GM12878 (cell line): ENCODE measurements around the gene HEATR9. TPM values are rescaled to one million over a fixed set of nuclear protein-coding genes. Genes with fewer than 3 reads are reported as not detected.

Experiments
- EGR1 ChIP-seq, 2 experiments: IDR thresholded peaks; 1 replicate in 1 of 2; 2 replicates in 1 of 2; pipeline ENCODE4 v1.6.1; 2011 to 2012; ENCODE audit warnings: low read depth in 2 of 2, low read length in 2 of 2, borderline replicate concordance in 1 of 2, mild to moderate bottlenecking in 1 of 2, moderate library complexity in 1 of 2
- MTA3 ChIP-seq: IDR thresholded peaks from 2 replicates; pipeline ENCODE4 v1.6.1; 2012; ENCODE audit warnings: low read length, inconsistent platforms, borderline replicate concordance
- MXI1 ChIP-seq: fragments of 150-350 bp; IDR thresholded peaks from 2 replicates; pipeline ENCODE4 v1.6.1; 2011; ENCODE audit warnings: low read depth, mild to moderate bottlenecking, inconsistent platforms, low read length, improper control_type of control experiment
- POLR2AphosphoS5 ChIP-seq: IDR thresholded peaks from 2 replicates; pipeline ENCODE4 v1.6.1; 2011; ENCODE audit warnings: mild to moderate bottlenecking, low read length, inconsistent platforms
- SPI1 ChIP-seq: IDR thresholded peaks from 2 replicates; pipeline ENCODE4 v1.6.1; 2011; ENCODE audit warnings: low read depth, mild to moderate bottlenecking, low read length, moderate library complexity, borderline replicate concordance; ENCODE audit not compliant: insufficient read depth
- STAT1 ChIP-seq: fragments of 450-650 bp; conservative IDR thresholded peaks from 2 replicates; pipeline ENCODE4 v1.6.1; 2014; ENCODE audit warnings: antibody characterized with exemption, mild to moderate bottlenecking
- TCF3 ChIP-seq: IDR thresholded peaks from 2 replicates; pipeline ENCODE4 v1.6.1; 2012; ENCODE audit warnings: low read depth, mild to moderate bottlenecking, low read length, borderline replicate concordance; ENCODE audit not compliant: insufficient read depth
- polyA plus RNA-seq, 11 experiments: library from polyadenylated mRNA; depleted of rRNA in 4 of 11; unstranded in 6 of 11; stranded (reverse) in 5 of 11; fragments of >200 nt; fragmentation: Nextera tagmentation in 4 of 11; fragmentation: Illumina TruSeq in 1 of 11; extraction: Ambion mirVana in 4 of 11; extraction: Trizol in 1 of 11; gene quantifications; 1 replicate in 1 of 11; 2 replicates in 10 of 11; pipeline versions ENCODE4 v1.2.1 to v1.2.3, GENCODE V29; 2011 to 2016; ENCODE audit warnings: inconsistent platforms in 2 of 11, missing spikeins in 2 of 11, low read depth in 1 of 11
- total RNA-seq, 4 experiments: library from RNA; depleted of rRNA in 3 of 4; stranded (reverse); fragments of >200 nt in 3 of 4; fragmentation: Illumina TruSeq in 1 of 4; extraction: Trizol in 1 of 4; gene quantifications; 2 replicates each; pipeline versions ENCODE4 v1.2.1 to v1.2.3, GENCODE V29; 2013 to 2021
- TF ChIP-seq, protein P1 (sequence below): IDR thresholded peaks from 2 replicates; pipeline ENCODE4 v1.6.1; 2012; ENCODE audit warnings: improper control_type of control experiment, low read depth, low read length; ENCODE audit not compliant: insufficient replicate concordance
- TF ChIP-seq, protein P2 (sequence below): fragments of 450-650 bp; IDR thresholded peaks from 2 replicates; pipeline ENCODE4 v1.6.1; 2018; ENCODE audit warnings: mild to moderate bottlenecking, low read depth, moderate library complexity; ENCODE audit not compliant: partially characterized antibody

The HEATR9 gene
- total and polyA plus RNA-seq, 10 of the 15 experiments (the other 5 are each of a cell fraction or from before 2014, with no cell fraction given) = 0.04 to 0.43 (median 0.13) TPM; not detected in 2

- TF ChIP-seq, protein P1, sequence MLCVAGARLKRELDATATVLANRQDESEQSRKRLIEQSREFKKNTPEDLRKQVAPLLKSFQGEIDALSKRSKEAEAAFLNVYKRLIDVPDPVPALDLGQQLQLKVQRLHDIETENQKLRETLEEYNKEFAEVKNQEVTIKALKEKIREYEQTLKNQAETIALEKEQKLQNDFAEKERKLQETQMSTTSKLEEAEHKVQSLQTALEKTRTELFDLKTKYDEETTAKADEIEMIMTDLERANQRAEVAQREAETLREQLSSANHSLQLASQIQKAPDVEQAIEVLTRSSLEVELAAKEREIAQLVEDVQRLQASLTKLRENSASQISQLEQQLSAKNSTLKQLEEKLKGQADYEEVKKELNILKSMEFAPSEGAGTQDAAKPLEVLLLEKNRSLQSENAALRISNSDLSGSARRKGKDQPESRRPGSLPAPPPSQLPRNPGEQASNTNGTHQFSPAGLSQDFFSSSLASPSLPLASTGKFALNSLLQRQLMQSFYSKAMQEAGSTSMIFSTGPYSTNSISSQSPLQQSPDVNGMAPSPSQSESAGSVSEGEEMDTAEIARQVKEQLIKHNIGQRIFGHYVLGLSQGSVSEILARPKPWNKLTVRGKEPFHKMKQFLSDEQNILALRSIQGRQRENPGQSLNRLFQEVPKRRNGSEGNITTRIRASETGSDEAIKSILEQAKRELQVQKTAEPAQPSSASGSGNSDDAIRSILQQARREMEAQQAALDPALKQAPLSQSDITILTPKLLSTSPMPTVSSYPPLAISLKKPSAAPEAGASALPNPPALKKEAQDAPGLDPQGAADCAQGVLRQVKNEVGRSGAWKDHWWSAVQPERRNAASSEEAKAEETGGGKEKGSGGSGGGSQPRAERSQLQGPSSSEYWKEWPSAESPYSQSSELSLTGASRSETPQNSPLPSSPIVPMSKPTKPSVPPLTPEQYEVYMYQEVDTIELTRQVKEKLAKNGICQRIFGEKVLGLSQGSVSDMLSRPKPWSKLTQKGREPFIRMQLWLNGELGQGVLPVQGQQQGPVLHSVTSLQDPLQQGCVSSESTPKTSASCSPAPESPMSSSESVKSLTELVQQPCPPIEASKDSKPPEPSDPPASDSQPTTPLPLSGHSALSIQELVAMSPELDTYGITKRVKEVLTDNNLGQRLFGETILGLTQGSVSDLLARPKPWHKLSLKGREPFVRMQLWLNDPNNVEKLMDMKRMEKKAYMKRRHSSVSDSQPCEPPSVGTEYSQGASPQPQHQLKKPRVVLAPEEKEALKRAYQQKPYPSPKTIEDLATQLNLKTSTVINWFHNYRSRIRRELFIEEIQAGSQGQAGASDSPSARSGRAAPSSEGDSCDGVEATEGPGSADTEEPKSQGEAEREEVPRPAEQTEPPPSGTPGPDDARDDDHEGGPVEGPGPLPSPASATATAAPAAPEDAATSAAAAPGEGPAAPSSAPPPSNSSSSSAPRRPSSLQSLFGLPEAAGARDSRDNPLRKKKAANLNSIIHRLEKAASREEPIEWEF = no peak
- TF ChIP-seq TCF3 = no peak
- no peak for TF ChIP-seq POLR2AphosphoS5
- TF ChIP-seq EGR1 (IDR thresholded peaks at IDR 0.05; ENCODE audit: borderline replicate concordance in 1 of 2, low read depth in 2 of 2, low read length in 2 of 2) = 0 out of 3 replicates have a peak, but pooled peaks of 1 of the 2 experiments have one; percentile 13
- no peak for TF ChIP-seq MXI1
- peak; percentile 81; the same call in 1 of the 2 replicates for TF ChIP-seq MTA3
- TF ChIP-seq, protein P2, sequence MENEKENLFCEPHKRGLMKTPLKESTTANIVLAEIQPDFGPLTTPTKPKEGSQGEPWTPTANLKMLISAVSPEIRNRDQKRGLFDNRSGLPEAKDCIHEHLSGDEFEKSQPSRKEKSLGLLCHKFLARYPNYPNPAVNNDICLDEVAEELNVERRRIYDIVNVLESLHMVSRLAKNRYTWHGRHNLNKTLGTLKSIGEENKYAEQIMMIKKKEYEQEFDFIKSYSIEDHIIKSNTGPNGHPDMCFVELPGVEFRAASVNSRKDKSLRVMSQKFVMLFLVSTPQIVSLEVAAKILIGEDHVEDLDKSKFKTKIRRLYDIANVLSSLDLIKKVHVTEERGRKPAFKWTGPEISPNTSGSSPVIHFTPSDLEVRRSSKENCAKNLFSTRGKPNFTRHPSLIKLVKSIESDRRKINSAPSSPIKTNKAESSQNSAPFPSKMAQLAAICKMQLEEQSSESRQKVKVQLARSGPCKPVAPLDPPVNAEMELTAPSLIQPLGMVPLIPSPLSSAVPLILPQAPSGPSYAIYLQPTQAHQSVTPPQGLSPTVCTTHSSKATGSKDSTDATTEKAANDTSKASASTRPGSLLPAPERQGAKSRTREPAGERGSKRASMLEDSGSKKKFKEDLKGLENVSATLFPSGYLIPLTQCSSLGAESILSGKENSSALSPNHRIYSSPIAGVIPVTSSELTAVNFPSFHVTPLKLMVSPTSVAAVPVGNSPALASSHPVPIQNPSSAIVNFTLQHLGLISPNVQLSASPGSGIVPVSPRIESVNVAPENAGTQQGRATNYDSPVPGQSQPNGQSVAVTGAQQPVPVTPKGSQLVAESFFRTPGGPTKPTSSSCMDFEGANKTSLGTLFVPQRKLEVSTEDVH = no peak
- no peak for TF ChIP-seq STAT1
- TF ChIP-seq SPI1 = peak; percentile 71; the same call in 1 of the 2 replicates
Observed at GRCh38 chr17:35895636-35896587, 27.2 kb upstream of the HEATR9 start (continued).
